Right renal pelvis (tissue), 4 donors: ENCODE results near the gene PPP2R2C. TPM values are rescaled to one million over a fixed set of nuclear protein-coding genes. Genes with fewer than 3 reads are reported as not detected.

Experiments
- DNase-seq, 4 donors: peaks; one replicate each; pipeline ENCODE4 v3.0.0-alpha.2; 2013; ENCODE audit warnings: low read depth in 4 of 4, low spot score in 3 of 4, missing footprints in 1 of 4
- polyA plus RNA-seq, 4 donors: library from polyadenylated mRNA; unstranded; fragments of 120-200 nt; gene quantifications; one replicate each; pipeline ENCODE4 v1.2.1, GENCODE V29; 2013; ENCODE audit not compliant: insufficient read length in 4 of 4

Gene PPP2R2C
- polyA plus RNA-seq, 4 donors = 0.30 to 0.71 (median 0.37) TPM

- DNase-seq = no peak
Observed at GRCh38 chr4:6319530-6320150, 152.8 kb downstream of the PPP2R2C start.

- DNase-seq = no peak
Observed at GRCh38 chr4:6318206-6318605, 154.2 kb downstream of the PPP2R2C start.

- no peak for DNase-seq
Observed at GRCh38 chr4:6316461-6317003, 155.9 kb downstream of the PPP2R2C start.

- no peak for DNase-seq
Observed at GRCh38 chr4:6313216-6313615, 159.2 kb downstream of the PPP2R2C start.

GRCh38 chr4:6309777-6310176, 162.6 kb downstream of the PPP2R2C start:
- DNase-seq = no peak

- DNase-seq = peak in 1 of 4 donors; percentile 38
Observed at GRCh38 chr4:6308899-6309643, 163.3 kb downstream of the PPP2R2C start.

GRCh38 chr4:6307891-6308290, 164.5 kb downstream of the PPP2R2C start:
- no peak for DNase-seq

GRCh38 chr4:6307230-6307629, 165.2 kb downstream of the PPP2R2C start:
- no peak for DNase-seq

- no peak for DNase-seq
Observed at GRCh38 chr4:6306299-6306698, 166.1 kb downstream of the PPP2R2C start.

GRCh38 chr4:6303943-6304342, 168.5 kb downstream of the PPP2R2C start:
- DNase-seq = no peak

GRCh38 chr4:6302869-6303268, 169.5 kb downstream of the PPP2R2C start:
- no peak for DNase-seq

GRCh38 chr4:6301732-6302442, 170.5 kb downstream of the PPP2R2C start:
- no peak for DNase-seq

GRCh38 chr4:6301051-6301731, 171.2 kb downstream of the PPP2R2C start:
- no peak for DNase-seq

- no peak for DNase-seq
Observed at GRCh38 chr4:6300359-6300758, 172.1 kb downstream of the PPP2R2C start.

GRCh38 chr4:6299875-6300274, 172.5 kb downstream of the PPP2R2C start:
- DNase-seq = no peak

GRCh38 chr4:6298852-6299251, 173.6 kb downstream of the PPP2R2C start:
- no peak for DNase-seq

GRCh38 chr4:6298035-6298434, 174.4 kb downstream of the PPP2R2C start:
- no peak for DNase-seq

GRCh38 chr4:6297266-6297815, 175.1 kb downstream of the PPP2R2C start:
- no peak for DNase-seq

- no peak for DNase-seq
Observed at GRCh38 chr4:6296026-6296425, 176.4 kb downstream of the PPP2R2C start.

- DNase-seq = no peak
Observed at GRCh38 chr4:6295495-6295894, 176.9 kb downstream of the PPP2R2C start.
